ENCODE results near the gene HOXA13.

The HOXA13 gene

GRCh38 chr7:27217951-27218350 is 18.1 kb upstream of the HOXA13 start:
- DNase-seq (ENCODE audit: low read depth) = no peak
- no peak for TF ChIP-seq CTCF (conservative IDR thresholded peaks at IDR 0.05; ENCODE audit: low read depth, low read length)
- no peak overlapping the region for H3K4me3 ChIP-seq (ENCODE audit: low read depth, low read length)

GRCh38 chr7:27215356-27215755 is 15.5 kb upstream of the HOXA13 start:
- no peak overlapping the region for H3K4me3 ChIP-seq (ENCODE audit: low read depth, low read length)
- no peak for DNase-seq (ENCODE audit: low read depth)
- no peak for TF ChIP-seq CTCF (conservative IDR thresholded peaks at IDR 0.05; ENCODE audit: low read depth, low read length)

- TF ChIP-seq CTCF (conservative IDR thresholded peaks at IDR 0.05; ENCODE audit: low read depth, low read length) = no peak
- DNase-seq (ENCODE audit: low read depth) = no peak
- no peak overlapping the region for H3K4me3 ChIP-seq (ENCODE audit: low read depth, low read length)
Measured at GRCh38 chr7:27214239-27214950, 14.5 kb upstream of the HOXA13 start.

- no peak overlapping the region for H3K4me3 ChIP-seq (ENCODE audit: low read depth, low read length)
- no peak for TF ChIP-seq CTCF (conservative IDR thresholded peaks at IDR 0.05; ENCODE audit: low read depth, low read length)
- no peak for DNase-seq (ENCODE audit: low read depth)
Measured at GRCh38 chr7:27213433-27214238, 13.7 kb upstream of the HOXA13 start.

GRCh38 chr7:27212497-27213432 is 12.9 kb upstream of the HOXA13 start:
- TF ChIP-seq CTCF (conservative IDR thresholded peaks at IDR 0.05; ENCODE audit: low read depth, low read length) = no peak
- H3K4me3 ChIP-seq (ENCODE audit: low read depth, low read length) = no peak overlapping the region

GRCh38 chr7:27211764-27212204 is 11.9 kb upstream of the HOXA13 start:
- no peak overlapping the region for H3K4me3 ChIP-seq (ENCODE audit: low read depth, low read length)
- TF ChIP-seq CTCF (conservative IDR thresholded peaks at IDR 0.05; ENCODE audit: low read depth, low read length) = no peak

More at GRCh38 chr7:27212497-27213432, 12.9 kb upstream of the HOXA13 start:
- DNase-seq (ENCODE audit: low read depth) = no peak

More at GRCh38 chr7:27211764-27212204, 11.9 kb upstream of the HOXA13 start:
- DNase-seq (ENCODE audit: low read depth) = no peak
